H1 (cell line): Measurements from ENCODE around the gene PKN1. TPM values are rescaled to one million over a fixed set of nuclear protein-coding genes. Genes with fewer than 3 reads are reported as not detected.

Source experiments
- CTCF ChIA-PET: fragments of 300-600 bp; sonication (Branson Sonifier 250); formaldehyde crosslinking; loops from one replicate; lab custom pipeline; 2021; ENCODE audit not compliant: partially characterized antibody; lab: Charles Lee
- POLR2A ChIA-PET: fragments of 300-600 bp; sonication (Branson Sonifier 250); formaldehyde crosslinking; loops from one replicate; lab custom pipeline; 2021; ENCODE audit warnings: inconsistent platforms; ENCODE audit not compliant: partially characterized antibody; lab: Charles Lee
- DNase-seq, 2 experiments: peaks; one replicate each; pipeline versions ENCODE4 v3.0.0 to v3.0.0-alpha.2; 2010 to 2022; ENCODE audit warnings: low spot score in 2 of 2, low read depth in 1 of 2, mixed read lengths in 1 of 2
- FAIRE-seq: peaks from 2 replicates; lab custom pipeline; 2011; peaks lifted over from hg19 to GRCh38; lab: Jason Lieb, UNC
- H2AFZ ChIP-seq: 2 replicates; pipeline ENCODE4 v1.8.1; 2012; ENCODE audit warnings: low read length, inconsistent platforms
- H2AK5ac ChIP-seq: 2 replicates; pipeline ENCODE4 v1.6.1; 2013; ENCODE audit warnings: low read depth, low read length
- H2BK120ac ChIP-seq: replicated peaks from 2 replicates; pipeline ENCODE3; 2013; ENCODE audit warnings: low read depth, low read length, inconsistent platforms
- H2BK12ac ChIP-seq: 2 replicates; pipeline ENCODE4 v1.6.1; 2013; ENCODE audit warnings: low read depth, low read length
- H2BK15ac ChIP-seq: 2 replicates; pipeline ENCODE4 v1.6.1; 2013; ENCODE audit warnings: low read length
- H2BK20ac ChIP-seq: 2 replicates; pipeline ENCODE4 v1.6.1; 2013; ENCODE audit warnings: low read length
- H2BK5ac ChIP-seq: 2 replicates; pipeline ENCODE4 v1.6.1; 2013; ENCODE audit warnings: low read depth, low read length
- H3K14ac ChIP-seq: 2 replicates; pipeline ENCODE4 v1.6.1; 2013; ENCODE audit warnings: inconsistent platforms; ENCODE audit not compliant: insufficient read length
- H3K18ac ChIP-seq: 2 replicates; pipeline ENCODE4 v1.6.1; 2013; ENCODE audit warnings: low read length; ENCODE audit errors: extremely low read depth
- H3K23ac ChIP-seq: 2 replicates; pipeline ENCODE4 v1.6.1; 2013; ENCODE audit warnings: inconsistent platforms; ENCODE audit not compliant: insufficient read length
- H3K23me2 ChIP-seq: 2 replicates; pipeline ENCODE4 v1.6.1; 2013; ENCODE audit warnings: low read depth, low read length
- H3K27ac ChIP-seq: 2 replicates; pipeline ENCODE4 v1.6.1; 2011; ENCODE audit warnings: low read depth, low read length, inconsistent platforms
- H3K27me3 ChIP-seq, 4 experiments: replicated peaks in 1 of 4; 1 replicate in 1 of 4; 2 replicates in 3 of 4; pipeline versions ENCODE4 v1.6.1 to v1.8.1; 2011 to 2013; ENCODE audit warnings: low read length in 3 of 4, mild to moderate bottlenecking in 3 of 4, inconsistent platforms in 2 of 4, mixed read lengths in 2 of 4, moderate library complexity in 1 of 4; ENCODE audit not compliant: control insufficient read depth in 3 of 4, insufficient read depth in 3 of 4; ENCODE audit errors: extremely low read depth in 1 of 4
- H3K36me3 ChIP-seq, 4 experiments: 2 replicates each; pipeline versions ENCODE4 v1.6.1 to v1.8.1; 2011 to 2013; ENCODE audit warnings: mild to moderate bottlenecking in 4 of 4, low read length in 3 of 4, moderate library complexity in 2 of 4, control low read depth in 1 of 4, inconsistent platforms in 1 of 4; ENCODE audit not compliant: insufficient read depth in 4 of 4, control insufficient read depth in 2 of 4
- H3K4ac ChIP-seq: replicated peaks from 2 replicates; pipeline ENCODE3; 2013; ENCODE audit warnings: low read length, low read depth, mixed read lengths, inconsistent platforms; ENCODE audit not compliant: insufficient read length
- H3K4me1 ChIP-seq, 4 experiments: replicated peaks in 1 of 4; 1 replicate in 1 of 4; 2 replicates in 3 of 4; pipeline versions ENCODE4 v1.6.1 to v1.8.1; 2011 to 2013; ENCODE audit warnings: low read length in 3 of 4, inconsistent platforms in 2 of 4, mixed read lengths in 1 of 4; ENCODE audit not compliant: insufficient read depth in 4 of 4, control insufficient read depth in 3 of 4
- H3K4me2 ChIP-seq, 2 experiments: 2 replicates each; pipeline versions ENCODE4 v1.6.1 to v1.8.1; 2011 to 2013; ENCODE audit warnings: low read depth in 2 of 2, low read length in 2 of 2, control low read depth in 1 of 2, inconsistent platforms in 1 of 2, mild to moderate bottlenecking in 1 of 2; ENCODE audit not compliant: insufficient read depth in 1 of 2
- H3K4me3 ChIP-seq, 4 experiments: fragments of 200-600, 300-600 bp in 1 of 4; sonication (generic), shearing (Covaris generic), sonication (Bioruptor Twin) in 1 of 4; 2 replicates each; pipeline versions ENCODE4 v1.5.1 to v1.8.1; 2011 to 2016; ENCODE audit warnings: low read length in 4 of 4, low read depth in 3 of 4, control low read depth in 2 of 4, inconsistent platforms in 2 of 4, mild to moderate bottlenecking in 2 of 4, mixed read lengths in 1 of 4, moderate library complexity in 1 of 4; ENCODE audit not compliant: insufficient read depth in 2 of 4; ENCODE audit errors: extremely low read depth in 1 of 4
- H3K56ac ChIP-seq: replicated peaks from 2 replicates; pipeline ENCODE3; 2013; ENCODE audit warnings: low read depth, mild to moderate bottlenecking, mixed read lengths, low read length, inconsistent platforms; ENCODE audit not compliant: insufficient read length
- H3K79me1 ChIP-seq: 2 replicates; pipeline ENCODE4 v1.6.1; 2013; ENCODE audit warnings: low read depth, low read length, control low read depth
- H3K79me2 ChIP-seq, 2 experiments: 2 replicates each; pipeline versions ENCODE4 v1.6.1 to v1.8.1; 2012 to 2013; ENCODE audit warnings: low read length in 2 of 2, mild to moderate bottlenecking in 2 of 2, inconsistent platforms in 1 of 2; ENCODE audit not compliant: insufficient read depth in 2 of 2, control insufficient read depth in 1 of 2
- H3K9ac ChIP-seq, 4 experiments: replicated peaks in 1 of 4; 1 replicate in 1 of 4; 2 replicates in 3 of 4; pipeline versions ENCODE4 v1.6.1 to v1.8.1; 2011 to 2013; ENCODE audit warnings: low read depth in 3 of 4, low read length in 3 of 4, control low read depth in 2 of 4, mild to moderate bottlenecking in 2 of 4, moderate library complexity in 2 of 4, inconsistent platforms in 1 of 4; ENCODE audit errors: extremely low read depth in 1 of 4
- H3K9me3 ChIP-seq, 2 experiments: 2 replicates each; pipeline versions ENCODE4 v1.6.1 to v1.8.1; 2012 to 2013; ENCODE audit warnings: mild to moderate bottlenecking in 2 of 2, moderate library complexity in 2 of 2, control low read depth in 1 of 2, inconsistent platforms in 1 of 2, low read depth in 1 of 2, low read length in 1 of 2, mixed read lengths in 1 of 2; ENCODE audit not compliant: insufficient read depth in 2 of 2
- H4K20me1 ChIP-seq, 2 experiments: replicated peaks in 1 of 2; 2 replicates each; pipeline versions ENCODE3 to v1.8.1; 2011 to 2013; ENCODE audit warnings: inconsistent platforms in 2 of 2, low read length in 2 of 2, mild to moderate bottlenecking in 1 of 2; ENCODE audit not compliant: insufficient read depth in 2 of 2, control insufficient read depth in 1 of 2
- H4K5ac ChIP-seq: 2 replicates; pipeline ENCODE4 v1.6.1; 2013; ENCODE audit warnings: low read length, low read depth, mixed read lengths, inconsistent platforms; ENCODE audit not compliant: insufficient read length
- H4K8ac ChIP-seq: 2 replicates; pipeline ENCODE4 v1.8.0; 2013; ENCODE audit warnings: mild to moderate bottlenecking, moderate library complexity, low read length, inconsistent platforms; ENCODE audit not compliant: insufficient read depth; ENCODE audit errors: extremely low read depth
- H4K91ac ChIP-seq: replicated peaks from 2 replicates; pipeline ENCODE3; 2013; ENCODE audit warnings: low read length, mixed read lengths, inconsistent platforms; ENCODE audit not compliant: insufficient read length
- ATF3 ChIP-seq: IDR thresholded peaks from 2 replicates; pipeline ENCODE4 v1.6.1; 2011; ENCODE audit warnings: low read depth, mild to moderate bottlenecking, low read length; ENCODE audit not compliant: insufficient read depth
- CEBPB ChIP-seq: IDR thresholded peaks from 2 replicates; pipeline ENCODE4 v1.6.1; 2012; ENCODE audit warnings: low read depth, low read length
- GABPA ChIP-seq: IDR thresholded peaks from 2 replicates; pipeline ENCODE4 v1.6.1; 2011; ENCODE audit warnings: mild to moderate bottlenecking, low read length, moderate library complexity, borderline replicate concordance; ENCODE audit not compliant: insufficient read depth
- NRF1 ChIP-seq: IDR thresholded peaks from 2 replicates; pipeline ENCODE4 v1.6.1; 2011; ENCODE audit warnings: mild to moderate bottlenecking, low read depth, low read length, improper control_type of control experiment
- POLR2A ChIP-seq, 2 experiments: IDR thresholded peaks; 1 replicate in 1 of 2; 2 replicates in 1 of 2; pipeline ENCODE4 v1.6.1; 2011; ENCODE audit warnings: low read depth in 2 of 2, low read length in 2 of 2, mild to moderate bottlenecking in 2 of 2; ENCODE audit errors: control extremely low read depth in 1 of 2
- RAD21 ChIP-seq, 2 experiments: IDR thresholded peaks in 1 of 2; conservative IDR thresholded peaks in 1 of 2; 2 replicates each; pipeline ENCODE4 v1.6.1; 2011; ENCODE audit warnings: low read depth in 2 of 2, low read length in 2 of 2, improper control_type of control experiment in 1 of 2, inconsistent platforms in 1 of 2, mild to moderate bottlenecking in 1 of 2, moderate library complexity in 1 of 2
- SAP30 ChIP-seq: fragments of 300-600 bp; sonication (generic); IDR thresholded peaks from 2 replicates; pipeline ENCODE4 v1.7.1; 2012; ENCODE audit warnings: low read length, moderate library complexity, mild to moderate bottlenecking, inconsistent platforms; ENCODE audit not compliant: insufficient read depth, insufficient replicate concordance
- SIX5 ChIP-seq: IDR thresholded peaks from 2 replicates; pipeline ENCODE4 v1.6.1; 2011; ENCODE audit warnings: mild to moderate bottlenecking, low read depth, low read length
- SUZ12 ChIP-seq: fragments of 200-600 bp; sonication (generic); IDR thresholded peaks from 2 replicates; pipeline ENCODE4 v1.6.1; 2012; ENCODE audit warnings: mild to moderate bottlenecking, inconsistent platforms, low read length, moderate library complexity, mixed read lengths
- TBP ChIP-seq: IDR thresholded peaks from 2 replicates; pipeline ENCODE4 v1.6.1; 2011; ENCODE audit warnings: low read depth, low read length, improper control_type of control experiment
- WGBS, 2 experiments: shearing (Covaris generic) in 1 of 2; methylation state at CpG; one replicate each; pipeline versions ENCODE4 v1.1.6 to v1.1.7; 2013 to 2015; ENCODE audit warnings: low lambda C conversion rate in 2 of 2, mixed read lengths in 2 of 2, inconsistent platforms in 1 of 2, low coverage in 1 of 2, missing lambda C conversion rate in 1 of 2; ENCODE audit not compliant: insufficient replicate concordance in 2 of 2, insufficient coverage in 1 of 2, insufficient read length in 1 of 2; ENCODE audit errors: extremely low coverage in 1 of 2, missing lambda C conversion rate in 1 of 2; 5-methylcytosine and 5-hydroxymethylcytosine counted together
- polyA plus RNA-seq, 7 experiments: library from polyadenylated mRNA; depleted of rRNA in 3 of 7; stranded (reverse) in 5 of 7; unstranded in 2 of 7; fragments of >200 nt in 5 of 7; fragments of 200-250 nt in 2 of 7; gene quantifications; 1 replicate in 5 of 7; 2 replicates in 1 of 7; 4 replicates in 1 of 7; pipeline versions ENCODE4 v1.2.1 to v1.2.3, GENCODE V29; 2011 to 2013; ENCODE audit warnings: missing spikeins in 2 of 7, mixed read lengths in 2 of 7
- total RNA-seq: library from RNA; stranded (reverse); fragmentation: NEBNext Ultra II Directional; extraction: Animal tissue kit (Norgen Biotek cat#: 25700); gene quantifications from 2 replicates; pipeline ENCODE4 v1.2.1, GENCODE V29; 2021
- TF ChIP-seq, protein P1 (sequence below): IDR thresholded peaks from 2 replicates; pipeline ENCODE4 v1.6.1; 2012; ENCODE audit warnings: inconsistent platforms

The PKN1 gene
- total and polyA plus RNA-seq, 2 of the 8 experiments (the other 6 are each of a cell fraction or from before 2014, with no cell fraction given), result 65.2 to 162 TPM

DNA sequence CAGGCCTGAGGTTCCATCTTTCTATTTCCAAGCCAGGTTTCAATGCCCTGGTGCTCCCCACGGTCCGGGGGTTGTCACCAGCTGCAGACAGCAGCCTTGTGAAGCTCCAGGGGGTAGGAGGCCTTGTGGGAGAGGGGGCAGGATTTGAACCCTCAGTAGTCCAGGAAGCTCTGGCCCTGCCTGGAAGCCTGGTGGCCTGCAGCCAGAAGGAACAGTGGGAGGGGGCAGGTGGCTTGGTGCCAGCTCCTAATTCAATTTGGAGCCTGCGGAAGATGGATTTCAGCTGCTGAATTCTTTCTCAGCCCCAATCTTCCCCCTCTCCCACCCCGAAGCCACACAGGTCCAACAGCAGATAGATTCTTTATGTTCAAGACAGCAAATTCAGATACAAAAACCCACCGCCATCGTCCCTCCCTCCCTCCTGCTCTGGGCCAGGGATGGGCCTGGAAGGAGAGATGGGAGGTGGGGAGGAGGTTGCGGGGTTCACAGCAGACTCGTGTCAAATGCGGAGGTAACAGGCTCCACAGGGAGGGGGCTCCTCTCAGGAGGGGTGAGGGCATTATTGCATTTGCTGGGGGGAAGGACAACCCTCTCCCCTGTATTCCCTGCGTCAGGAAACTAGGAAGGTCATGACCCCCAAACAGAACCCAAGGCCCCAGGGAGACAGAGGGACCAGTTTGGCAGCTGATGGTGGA lies 44.5 kb downstream of the PKN1 start:
- no peak for FAIRE-seq
- H4K20me1 ChIP-seq, result peaks cover 0 to 8% of the 10 kb centered on the region in 2 experiments
- no peaks in the 10 kb centered on the region for H3K27me3 ChIP-seq
- H3K23ac ChIP-seq, result no peak overlapping the region
- 84% methylated on average over 9 of the region's 10 CpGs; no CpG with 5 or more reads in 1 of the 2 experiments for WGBS, 2 experiments
- H4K8ac ChIP-seq, result no peak overlapping the region
- no peak for DNase-seq
- CTCF ChIA-PET, result interaction anchor here (0.6 to 4.7 kb wide), 7 partner anchors 10 to 894 kb away, joined by 3 to 34 read pairs (median 4); no protein-coding TSS in a partner anchor
- no peak overlapping the region for H3K4me3 ChIP-seq
- no peaks in the 10 kb centered on the region for H3K79me2 ChIP-seq
- H3K4ac ChIP-seq, result no peak overlapping the region
- no peak overlapping the region for H3K4me2 ChIP-seq
- H3K27ac ChIP-seq, result no peak overlapping the region; the same call in 1 of the 2 replicates
- H2BK5ac ChIP-seq, result no peak overlapping the region
- no peak overlapping the region for H2AFZ ChIP-seq
- no peak overlapping the region for H2AK5ac ChIP-seq
- H3K36me3 ChIP-seq, result peaks cover 5 to 14% (median 10%) of the 10 kb centered on the region in 4 experiments; a peak in 6 of 8 replicates
- no peak overlapping the region for H2BK15ac ChIP-seq
- H2BK12ac ChIP-seq, result no peak overlapping the region
- H3K56ac ChIP-seq, result no peak overlapping the region
- H2BK20ac ChIP-seq, result no peak overlapping the region
- H3K79me1 ChIP-seq, result no peaks in the 10 kb centered on the region
- POLR2A ChIA-PET, result interaction anchor here (1.2 kb wide), 1 partner anchor 15 kb away, joined by 3 read pairs; no protein-coding TSS in a partner anchor
- H3K9ac ChIP-seq, result no peak overlapping the region
- no peaks in the 10 kb centered on the region for H3K9me3 ChIP-seq
- H4K5ac ChIP-seq, result no peak overlapping the region
- no peak overlapping the region for H4K91ac ChIP-seq
- peaks cover 0 to 33% (median 18%) of the 10 kb centered on the region in 4 experiments; a peak in 6 of 7 replicates for H3K4me1 ChIP-seq
- no peak overlapping the region for H3K18ac ChIP-seq
- H3K23me2 ChIP-seq, result peaks cover under 1% of the 10 kb centered on the region
- H2BK120ac ChIP-seq, result no peak overlapping the region
- H3K14ac ChIP-seq, result no peak overlapping the region
- TF ChIP-seq CEBPB (no peak), SAP30 (no peak), POLR2A (IDR thresholded peaks at IDR 0.05; ENCODE audit: control extremely low read depth in 1 of 2, low read depth in 2 of 2, low read length in 2 of 2) (no peak), TBP (no peak), SIX5 (no peak), GABPA (no peak), SUZ12 (no peak), ATF3 (no peak), NRF1 (no peak), RAD21 (IDR thresholded peaks at IDR 0.05 in 1 of 2, conservative IDR thresholded peaks at IDR 0.05 in 1 of 2; ENCODE audit: low read depth in 2 of 2, low read length in 2 of 2) (no peak)
- TF ChIP-seq, protein P1, sequence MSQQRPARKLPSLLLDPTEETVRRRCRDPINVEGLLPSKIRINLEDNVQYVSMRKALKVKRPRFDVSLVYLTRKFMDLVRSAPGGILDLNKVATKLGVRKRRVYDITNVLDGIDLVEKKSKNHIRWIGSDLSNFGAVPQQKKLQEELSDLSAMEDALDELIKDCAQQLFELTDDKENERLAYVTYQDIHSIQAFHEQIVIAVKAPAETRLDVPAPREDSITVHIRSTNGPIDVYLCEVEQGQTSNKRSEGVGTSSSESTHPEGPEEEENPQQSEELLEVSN, result no peak
